Hematopoietic multipotent progenitor cell treated with erythropoietin and hydrocortisone succinate and interleukin-3 and kit ligand, for 8 days (in vitro differentiated cells): Measurements from ENCODE around the gene YPEL1.

Experiments
- DNase-seq: peaks from one replicate; pipeline ENCODE4 v3.0.0-alpha.2; 2015

YPEL1 gene

GRCh38 chr22:21735200-21736083, at the start of gene YPEL1:
TSS of gene YPEL1 (minus strand) at chr22:21735794. CDS start at chr22:21710744, 25,050 bp downstream.
- peak; percentile 93 for DNase-seq

GRCh38 chr22:21780259-21780658, 44.7 kb upstream of the YPEL1 start:
- no peak for DNase-seq

- DNase-seq = no peak
Measured at GRCh38 chr22:21779444-21779843, 43.9 kb upstream of the YPEL1 start.

DNA sequence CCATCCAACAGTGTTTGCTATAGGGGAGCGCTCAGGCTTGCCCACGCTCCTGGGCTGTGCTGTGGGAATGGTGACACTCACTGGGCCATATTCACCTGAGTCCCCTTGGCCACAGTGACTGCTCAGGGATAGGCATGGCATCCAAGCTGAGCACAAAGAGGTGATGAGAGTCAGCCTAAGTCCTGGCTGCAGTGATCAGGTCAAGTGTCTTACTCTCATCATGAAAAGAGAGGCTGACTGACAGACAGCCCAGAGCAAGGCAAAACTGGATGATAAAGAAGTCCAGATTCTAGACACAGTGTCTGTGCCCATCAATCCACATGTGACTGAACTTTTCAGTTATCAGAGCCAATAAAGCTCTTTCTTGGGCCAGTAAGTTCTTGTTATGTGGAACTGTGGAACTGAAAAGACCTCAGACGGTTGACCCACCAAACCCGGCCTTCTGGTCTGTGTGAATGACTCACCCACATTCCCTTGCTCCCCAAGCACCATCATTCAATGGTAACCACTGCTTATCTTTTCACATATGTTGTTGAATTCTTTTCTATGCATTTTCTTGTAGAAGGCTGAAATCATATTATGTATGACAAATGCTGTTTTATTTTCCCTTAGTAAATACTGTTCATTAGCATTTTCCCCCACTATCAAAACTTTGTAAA, 43.2 kb upstream of the YPEL1 start:
- DNase-seq = peak; percentile 30

DNA sequence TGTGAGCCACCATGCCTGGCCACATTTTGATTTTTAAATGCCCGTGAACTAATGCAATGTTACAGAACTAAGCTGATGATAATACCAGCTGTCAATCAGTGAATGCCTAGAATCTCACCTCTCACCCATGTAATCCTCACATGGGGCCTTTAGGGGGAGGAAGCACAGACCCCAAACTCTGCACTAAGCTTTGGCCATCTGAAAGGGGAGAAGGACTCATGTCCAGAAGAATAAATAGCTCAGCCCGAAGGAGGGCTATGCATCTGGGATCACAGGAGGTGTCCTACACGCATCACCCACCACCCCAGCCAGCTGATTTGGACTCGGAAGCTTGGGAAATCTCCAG, 36.0 kb upstream of the YPEL1 start:
- DNase-seq = no peak

DNA sequence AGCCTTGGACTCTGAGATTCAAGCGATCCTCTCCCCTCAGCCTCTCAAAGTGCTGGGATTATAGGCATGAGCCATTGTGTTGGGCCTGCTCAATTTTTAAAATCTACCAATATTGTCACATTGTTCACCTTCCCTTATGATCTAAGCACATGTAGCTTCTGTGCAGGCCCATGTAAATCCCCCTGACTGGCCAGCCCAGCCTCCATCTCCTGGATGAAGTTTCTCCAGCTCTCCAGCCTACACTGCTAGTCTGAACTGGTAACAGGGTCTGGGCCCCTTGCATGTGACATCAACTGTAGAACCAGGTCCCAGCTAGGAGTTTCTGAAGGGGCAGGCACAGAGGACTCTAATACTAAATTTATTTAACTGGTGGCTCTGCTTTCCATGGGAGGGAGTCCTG, 32.8 kb upstream of the YPEL1 start:
- no peak for DNase-seq

DNA sequence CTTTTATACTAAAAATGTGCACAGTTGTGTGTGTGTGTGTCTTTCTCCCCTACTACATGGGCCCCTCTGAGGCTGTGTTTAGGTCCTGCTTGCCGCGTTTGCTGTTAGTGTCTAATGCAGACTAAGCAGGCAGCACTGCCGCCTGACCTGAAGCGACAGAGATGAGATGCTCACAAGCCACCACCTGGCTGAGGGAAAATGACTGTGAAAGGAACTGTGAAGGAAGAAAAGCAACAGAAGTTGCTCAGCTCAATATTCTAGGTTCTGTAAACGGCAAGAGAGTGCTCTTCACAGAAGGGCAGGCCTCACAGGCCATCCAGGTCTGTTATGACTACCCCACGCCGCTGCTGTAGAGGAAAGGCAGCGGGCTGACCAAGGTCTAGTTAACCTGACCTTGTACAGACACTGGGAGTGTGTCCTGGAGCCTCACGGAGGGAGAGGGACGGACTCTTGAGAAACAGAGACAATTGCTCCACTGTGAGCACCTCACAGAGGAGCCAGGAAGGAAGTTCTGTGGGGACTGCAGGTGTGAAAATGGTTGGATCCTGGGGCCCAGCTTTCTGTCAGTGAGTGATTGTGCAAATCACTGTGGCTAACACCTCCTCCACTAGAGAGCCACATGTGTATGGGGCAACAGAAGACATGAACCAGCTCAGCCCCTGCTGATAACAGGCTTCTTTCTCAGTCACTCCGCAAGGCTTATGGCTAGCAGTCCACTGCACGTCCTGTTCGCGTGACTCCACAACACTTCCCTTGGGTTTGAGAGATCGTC, 31.3 kb upstream of the YPEL1 start:
- DNase-seq = no peak

GRCh38 chr22:21765909-21766529, 30.4 kb upstream of the YPEL1 start:
- DNase-seq = no peak

DNA sequence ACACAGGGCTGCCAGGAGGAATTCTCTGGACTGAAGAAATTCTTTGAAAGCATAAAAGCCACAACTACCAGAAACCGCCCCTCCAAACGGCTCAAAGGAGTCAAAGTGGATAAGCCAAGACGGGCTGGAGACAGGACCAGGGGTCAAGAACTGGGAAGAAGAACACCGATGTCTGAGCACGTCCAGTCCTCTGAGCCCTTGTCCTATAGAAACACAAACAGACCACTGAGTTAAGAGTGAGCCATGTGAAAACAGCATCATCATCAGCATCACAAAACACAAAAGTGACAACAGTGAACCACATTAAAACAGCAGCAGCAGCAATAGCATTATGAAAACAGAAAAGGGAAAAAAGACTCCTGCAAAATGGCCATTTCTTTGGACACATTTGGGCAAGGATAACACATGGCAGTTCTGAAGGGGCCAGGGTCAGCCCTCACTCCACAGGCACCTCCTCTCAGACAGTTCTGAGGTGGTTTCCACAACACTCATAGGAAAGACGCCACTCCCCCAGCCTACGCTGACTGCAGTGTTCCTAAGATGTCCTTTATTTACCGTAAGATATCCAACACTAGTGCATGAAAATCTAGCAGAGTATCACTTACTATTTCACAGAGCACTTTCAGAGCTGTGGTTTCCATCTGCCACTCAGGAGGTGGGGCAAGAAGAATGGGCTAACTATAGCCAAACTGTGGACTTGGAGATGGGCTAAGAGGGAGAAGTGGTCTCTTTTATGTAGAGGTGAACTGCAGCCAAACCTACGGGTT, 28.6 kb upstream of the YPEL1 start:
- no peak for DNase-seq

DNA sequence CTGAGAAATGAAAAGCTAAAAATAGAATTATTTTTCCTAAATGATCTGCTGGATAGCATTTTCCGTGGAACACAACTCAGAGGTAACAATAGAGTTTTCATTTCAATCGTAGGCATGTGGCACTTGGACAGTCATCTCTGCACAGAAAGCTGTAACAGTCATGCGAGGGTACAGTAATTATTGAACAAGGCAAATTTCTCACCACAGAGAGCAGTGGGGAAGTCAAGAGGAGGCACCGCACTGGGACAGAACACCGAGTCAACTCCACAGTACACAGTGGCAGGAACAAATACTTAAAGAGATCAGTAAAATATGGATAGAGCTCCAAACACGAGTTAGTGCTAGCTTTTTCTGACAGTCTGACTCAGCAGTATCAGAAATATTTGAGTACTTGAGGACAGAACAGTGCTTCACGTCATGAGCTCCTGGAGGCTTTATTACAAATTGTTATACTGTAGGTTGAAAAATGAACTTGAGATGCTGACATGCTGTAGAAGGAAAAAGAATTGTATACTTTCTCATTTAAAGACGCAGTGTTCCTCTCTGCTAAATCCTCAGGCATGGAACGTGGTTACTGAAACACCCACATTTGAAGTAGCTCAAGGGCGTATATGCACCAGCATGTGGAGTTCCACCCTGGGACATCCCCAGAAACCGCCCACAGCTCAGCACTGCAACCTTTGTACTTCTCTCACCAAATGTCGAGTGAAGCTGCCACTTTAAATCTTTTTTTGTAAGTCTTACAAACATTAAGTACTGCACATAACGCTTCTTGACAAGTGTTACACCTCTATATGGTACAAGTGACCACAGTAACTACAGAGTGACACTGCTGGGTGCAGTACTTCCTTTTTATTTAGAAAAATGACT, 27.4 kb upstream of the YPEL1 start:
- no peak for DNase-seq

GRCh38 chr22:21761994-21762680, 26.5 kb upstream of the YPEL1 start:
- no peak for DNase-seq

GRCh38 chr22:21761086-21761485, 25.5 kb upstream of the YPEL1 start:
- DNase-seq = no peak

DNA sequence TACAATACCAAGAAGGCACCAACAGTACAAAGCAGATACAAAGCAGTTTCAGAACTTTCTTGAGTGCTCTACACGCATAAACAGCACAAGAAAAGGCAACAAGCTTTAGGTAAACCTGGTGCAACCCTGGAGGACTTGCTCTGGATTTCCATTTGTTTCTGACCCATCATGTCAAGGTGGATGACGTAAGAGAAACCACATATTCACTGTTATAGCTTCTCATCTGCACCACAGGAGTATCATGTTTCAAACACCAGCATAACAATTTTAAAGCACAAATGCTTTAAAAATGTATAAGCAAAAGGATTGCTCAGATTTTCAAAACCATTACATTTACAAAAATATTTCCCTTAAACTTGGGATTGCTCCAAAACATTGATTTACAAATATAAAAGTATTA, 25.0 kb upstream of the YPEL1 start:
- no peak for DNase-seq

GRCh38 chr22:21759646-21760376, 24.2 kb upstream of the YPEL1 start:
- DNase-seq = no peak

- no peak for DNase-seq
Measured at GRCh38 chr22:21759093-21759492, 23.5 kb upstream of the YPEL1 start.

DNA sequence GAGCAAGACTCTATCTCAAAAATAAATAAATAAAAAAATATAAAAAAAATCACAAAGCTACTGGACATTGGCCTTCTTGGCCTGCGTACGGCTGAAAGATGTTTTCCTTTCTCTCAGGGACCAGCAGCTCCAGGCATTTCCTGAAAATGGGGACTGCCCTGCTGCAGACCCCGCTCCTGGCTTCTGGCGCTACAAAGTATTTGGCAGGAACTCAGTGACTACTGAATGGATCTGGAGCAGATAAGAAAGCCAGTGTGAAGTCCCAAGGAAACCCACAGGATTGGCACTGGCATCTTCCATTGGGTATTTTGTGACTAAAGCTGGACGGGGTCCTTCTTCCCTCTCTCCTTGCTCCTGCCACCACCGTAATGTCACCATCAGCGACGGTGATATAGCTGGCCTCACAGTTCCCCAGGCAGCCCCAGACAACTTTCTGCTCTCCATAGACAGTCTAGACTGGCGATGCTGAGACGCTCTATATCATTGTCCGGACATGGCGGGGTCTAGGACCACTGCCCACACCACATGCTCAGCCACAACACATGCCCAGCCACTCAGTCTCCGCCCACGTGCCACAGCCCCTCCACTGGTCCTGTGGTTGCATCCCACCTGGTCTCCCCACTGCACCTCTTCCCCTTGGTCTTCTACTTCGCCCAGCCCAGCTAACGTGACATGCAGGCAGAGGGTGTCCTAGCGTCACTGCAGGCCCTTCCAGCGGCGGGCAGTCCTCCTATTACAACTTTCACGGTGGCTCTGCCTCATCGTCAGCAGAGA, 22.7 kb upstream of the YPEL1 start:
- no peak for DNase-seq

DNA sequence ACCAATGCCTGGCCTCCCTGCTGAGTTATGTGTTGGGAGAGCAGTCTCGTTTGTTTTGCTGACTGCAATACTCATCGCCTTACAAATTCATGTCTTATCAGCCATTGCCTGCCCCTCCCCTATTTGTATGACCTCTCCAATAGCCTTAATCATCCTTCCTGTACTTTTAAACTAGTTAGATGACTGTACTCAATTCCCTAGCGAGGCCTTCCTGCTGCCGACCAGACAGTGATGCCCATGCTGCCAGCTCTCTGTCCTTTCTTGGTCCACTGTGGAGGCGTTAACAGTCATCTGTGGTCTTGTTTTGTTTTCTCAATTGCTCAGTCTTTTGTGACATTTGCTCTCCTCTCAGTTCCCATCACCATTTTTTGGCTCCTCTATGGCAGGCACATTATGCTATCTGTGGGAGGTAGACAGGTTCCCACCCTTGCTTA, 20.3 kb upstream of the YPEL1 start:
- peak; percentile 68 for DNase-seq

GRCh38 chr22:21754523-21754922, 18.9 kb upstream of the YPEL1 start:
- DNase-seq = peak; percentile 97
